MM.1S (cell line): Measurements from ENCODE around the gene SLC25A22.

Experiments
- DNase-seq: peaks from one replicate; pipeline ENCODE4 v3.0.0-alpha.2; 2015
- H2AFZ ChIP-seq: fragments of 300-600 bp; sonication (generic); 2 replicates; pipeline ENCODE4 v1.6.0; 2016; ENCODE audit warnings: antibody characterized with exemption, low read length
- H3F3A ChIP-seq: fragments of 300-600 bp; sonication (generic); 2 replicates; pipeline ENCODE4 v1.6.1; 2016; ENCODE audit warnings: mild to moderate bottlenecking, antibody characterized with exemption, low read length, moderate library complexity, mixed read lengths; ENCODE audit not compliant: insufficient read depth
- H3K27ac ChIP-seq: fragments of 300-600 bp; sonication (generic); 2 replicates; pipeline ENCODE4 v1.5.1; 2016; ENCODE audit warnings: mild to moderate bottlenecking, low read length
- H3K27me3 ChIP-seq: fragments of 300-600 bp; sonication (generic); replicated peaks from 2 replicates; pipeline ENCODE4 v1.6.0; 2016; ENCODE audit warnings: low read length; ENCODE audit not compliant: insufficient read depth
- H3K36me3 ChIP-seq: fragments of 300-600 bp; sonication (generic); replicated peaks from 2 replicates; pipeline ENCODE4 v1.6.1; 2016; ENCODE audit warnings: mild to moderate bottlenecking, low read length, mixed read lengths; ENCODE audit not compliant: insufficient read depth
- H3K4me1 ChIP-seq: fragments of 300-600 bp; sonication (generic); 2 replicates; pipeline ENCODE4 v1.6.1; 2016; ENCODE audit warnings: low read length, mixed read lengths
- H3K4me2 ChIP-seq: fragments of 300-600 bp; sonication (generic); 2 replicates; pipeline ENCODE4 v1.6.0; 2016; ENCODE audit warnings: low read depth, low read length
- H3K4me3 ChIP-seq: fragments of 300-600 bp; sonication (generic); 2 replicates; pipeline ENCODE4 v1.5.1; 2016; ENCODE audit warnings: low read length, mixed read lengths
- H3K79me2 ChIP-seq: fragments of 300-600 bp; sonication (generic); 2 replicates; pipeline ENCODE4 v1.6.1; 2016; ENCODE audit warnings: mixed run types, low read length, mixed read lengths
- H3K9ac ChIP-seq: fragments of 300-600 bp; sonication (generic); 2 replicates; pipeline ENCODE4 v1.6.1; 2016; ENCODE audit warnings: low read length, mixed read lengths
- H3K9me2 ChIP-seq: fragments of 300-600 bp; sonication (generic); replicated peaks from 2 replicates; pipeline ENCODE4 v1.6.1; 2016; ENCODE audit warnings: mild to moderate bottlenecking, low read length, mixed read lengths; ENCODE audit not compliant: insufficient read depth
- H3K9me3 ChIP-seq: fragments of 300-600 bp; sonication (generic); replicated peaks from 2 replicates; pipeline ENCODE4 v1.6.1; 2016; ENCODE audit warnings: mild to moderate bottlenecking, low read length, mixed read lengths; ENCODE audit not compliant: insufficient read depth
- H4K20me1 ChIP-seq: fragments of 300-600 bp; sonication (generic); 2 replicates; pipeline ENCODE4 v1.6.1; 2016; ENCODE audit warnings: mild to moderate bottlenecking, low read length, moderate library complexity, mixed read lengths; ENCODE audit not compliant: insufficient read depth
- CTCF ChIP-seq: fragments of 300-600 bp; sonication (generic); IDR thresholded peaks from 2 replicates; pipeline ENCODE4 v1.5.1; 2016; ENCODE audit warnings: antibody characterized with exemption, low read length, mixed read lengths
- EZH2 ChIP-seq: fragments of 300-600 bp; sonication (generic); optimal IDR thresholded peaks from 2 replicates; pipeline ENCODE3; 2017; ENCODE audit warnings: low read depth, mild to moderate bottlenecking, antibody characterized with exemption, low read length, mixed read lengths
- EZH2phosphoT487 ChIP-seq: fragments of 300-600 bp; sonication (generic); IDR thresholded peaks from 2 replicates; pipeline ENCODE4 v1.6.1; 2018; ENCODE audit warnings: antibody characterized with exemption, low read length

Gene SLC25A22

GRCh38 chr11:829176-829846 lies 31.2 kb upstream of the SLC25A22 start:
- Histone ChIP-seq H3F3A (peaks cover 8% of the 10 kb centered on the region), H4K20me1 (no peaks in the 10 kb centered on the region), H3K9me2 (no peaks in the 10 kb centered on the region), H2AFZ (peak overlapping the region; percentile 15; the same call in 1 of the 2 replicates), H3K79me2 (peaks cover 6% of the 10 kb centered on the region), H3K36me3 (no peaks in the 10 kb centered on the region), H3K4me2 (peak overlapping the region; percentile 85), H3K9me3 (no peaks in the 10 kb centered on the region), H3K27me3 (peaks cover 15% of the 10 kb centered on the region), H3K4me3 (peak overlapping the region; percentile 47), H3K27ac (no peak overlapping the region), H3K9ac (no peak overlapping the region; the same call in 1 of the 2 replicates), H3K4me1 (peaks cover 25% of the 10 kb centered on the region)
- no peak for DNase-seq
- TF ChIP-seq CTCF (no peak), EZH2phosphoT487 (no peak), EZH2 (no peak)

- no peaks in the 10 kb centered on the region for H3K36me3 ChIP-seq
- H3K4me3 ChIP-seq: no peak overlapping the region
- H3K27me3 ChIP-seq: peaks cover 15% of the 10 kb centered on the region
- H3K9ac ChIP-seq: no peak overlapping the region
- H4K20me1 ChIP-seq: no peaks in the 10 kb centered on the region
- H3K9me3 ChIP-seq: no peaks in the 10 kb centered on the region
- peaks cover 22% of the 10 kb centered on the region for H3K4me1 ChIP-seq
- peaks cover 8% of the 10 kb centered on the region for H3F3A ChIP-seq
- H3K27ac ChIP-seq: no peak overlapping the region
- no peaks in the 10 kb centered on the region for H3K9me2 ChIP-seq
- no peak overlapping the region for H2AFZ ChIP-seq
- no peak for DNase-seq
- H3K79me2 ChIP-seq: peaks cover 4% of the 10 kb centered on the region
- TF ChIP-seq EZH2: no peak
- no peak for TF ChIP-seq EZH2phosphoT487
- no peak for TF ChIP-seq CTCF
- H3K4me2 ChIP-seq: peak overlapping the region; percentile 85; the same call in 1 of the 2 replicates
Measured at GRCh38 chr11:828506-829175, 30.6 kb upstream of the SLC25A22 start.

GRCh38 chr11:827897-828192 lies 29.8 kb upstream of the SLC25A22 start, which contains the start of gene CRACR2B:
CRACR2B (plus strand) TSS chr11:827919; CDS start chr11:828608, 689 bp downstream.
- Histone ChIP-seq H3K27ac (peak within 1 kb of the TSS; percentile 53; the same call in 1 of the 2 replicates), H3K4me3 (peak within 1 kb of the TSS; percentile 66), H3K4me2 (peak within 1 kb of the TSS; percentile 94)

More at GRCh38 chr11:827897-828192, 29.8 kb upstream of the SLC25A22 start, which contains the start of gene CRACR2B:
- Histone ChIP-seq H3K9me3 (no peaks in the 10 kb centered on the region), H3K9ac (peak within 1 kb of the TSS; percentile 57), H3F3A (peaks cover 8% of the 10 kb centered on the region), H3K27me3 (peaks cover 15% of the 10 kb centered on the region), H2AFZ (peak within 1 kb of the TSS; percentile 85), H3K79me2 (no peaks in the 10 kb centered on the region), H4K20me1 (no peaks in the 10 kb centered on the region), H3K36me3 (no peaks in the 10 kb centered on the region), H3K9me2 (no peaks in the 10 kb centered on the region), H3K4me1 (peaks cover 21% of the 10 kb centered on the region)
- TF ChIP-seq EZH2phosphoT487 (no peak), CTCF (no peak), EZH2 (no peak)
- peak; percentile 48 for DNase-seq
